ENCODE results near the gene HIP1R. TPM values are rescaled to one million over a fixed set of nuclear protein-coding genes. Genes with fewer than 3 reads are reported as not detected.

HIP1R gene
- total and polyA plus RNA-seq, 7 donors = 4.5 to 17.6 (median 8.0) TPM

DNA sequence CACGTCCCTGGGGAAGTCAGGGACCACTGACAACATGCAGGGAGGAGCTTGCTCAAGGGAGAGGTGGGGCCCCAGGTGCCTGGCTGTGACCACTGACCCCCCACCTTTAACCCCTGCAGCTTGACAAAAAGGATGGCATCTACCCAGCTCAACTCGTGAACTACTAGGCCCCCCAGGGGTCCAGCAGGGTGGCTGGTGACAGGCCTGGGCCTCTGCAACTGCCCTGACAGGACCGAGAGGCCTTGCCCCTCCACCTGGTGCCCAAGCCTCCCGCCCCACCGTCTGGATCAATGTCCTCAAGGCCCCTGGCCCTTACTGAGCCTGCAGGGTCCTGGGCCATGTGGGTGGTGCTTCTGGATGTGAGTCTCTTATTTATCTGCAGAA is 26.3 kb downstream of the HIP1R start:
- intact Hi-C loops (cut with DNase I) = loop anchor here (2.0 to 5.0 kb wide), 2 partner anchors 91 to 376 kb away; no protein-coding TSS in a partner anchor
- TF ChIP-seq, protein P1, sequence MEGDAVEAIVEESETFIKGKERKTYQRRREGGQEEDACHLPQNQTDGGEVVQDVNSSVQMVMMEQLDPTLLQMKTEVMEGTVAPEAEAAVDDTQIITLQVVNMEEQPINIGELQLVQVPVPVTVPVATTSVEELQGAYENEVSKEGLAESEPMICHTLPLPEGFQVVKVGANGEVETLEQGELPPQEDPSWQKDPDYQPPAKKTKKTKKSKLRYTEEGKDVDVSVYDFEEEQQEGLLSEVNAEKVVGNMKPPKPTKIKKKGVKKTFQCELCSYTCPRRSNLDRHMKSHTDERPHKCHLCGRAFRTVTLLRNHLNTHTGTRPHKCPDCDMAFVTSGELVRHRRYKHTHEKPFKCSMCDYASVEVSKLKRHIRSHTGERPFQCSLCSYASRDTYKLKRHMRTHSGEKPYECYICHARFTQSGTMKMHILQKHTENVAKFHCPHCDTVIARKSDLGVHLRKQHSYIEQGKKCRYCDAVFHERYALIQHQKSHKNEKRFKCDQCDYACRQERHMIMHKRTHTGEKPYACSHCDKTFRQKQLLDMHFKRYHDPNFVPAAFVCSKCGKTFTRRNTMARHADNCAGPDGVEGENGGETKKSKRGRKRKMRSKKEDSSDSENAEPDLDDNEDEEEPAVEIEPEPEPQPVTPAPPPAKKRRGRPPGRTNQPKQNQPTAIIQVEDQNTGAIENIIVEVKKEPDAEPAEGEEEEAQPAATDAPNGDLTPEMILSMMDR (IDR thresholded peaks at IDR 0.05) = no peak
- Histone ChIP-seq H3K36me3 (ENCODE audit: insufficient read depth in 1 of 2, low read depth in 1 of 2) (peaks cover 0 to 8% of the 10 kb centered on the region in 2 donors), H3K4me3 (no peak overlapping the region), H3K4me1 (peaks cover 12% of the 10 kb centered on the region), H3K9me3 (no peaks in the 10 kb centered on the region), H3K27me3 (ENCODE audit: insufficient read depth in 3 of 3, low read length in 2 of 3) (no peaks in the 10 kb centered on the region), H3K27ac (no peak overlapping the region)
- no peak for ATAC-seq
- 72 to 83% (median 81%) methylated on average over 5 of the region's 5 CpGs for WGBS, 3 donors
- DNase-seq = no peak

- H3K36me3 ChIP-seq (ENCODE audit: insufficient read depth in 1 of 2, low read depth in 1 of 2) = peaks cover 0 to 13% of the 10 kb centered on the region in 2 donors
- ATAC-seq (no peak), DNase-seq (peak in 1 of 2 donors; percentile 55)
- no peaks in the 10 kb centered on the region for H3K27me3 ChIP-seq (ENCODE audit: insufficient read depth in 3 of 3, low read length in 2 of 3)
- no peak overlapping the region for H3K4me3 ChIP-seq
- H3K4me1 ChIP-seq = peaks cover 18% of the 10 kb centered on the region
- 57 to 69% (median 66%) methylated on average over 15 to 20 of the region's 20 CpGs for WGBS, 3 donors
- H3K27ac ChIP-seq = no peak overlapping the region
- intact Hi-C loops (cut with DNase I) = loop anchor here in 1 of 2 donors (5.0 kb wide), 1 partner anchor 375 kb away; no protein-coding TSS in a partner anchor
- TF ChIP-seq, protein P1 (IDR thresholded peaks at IDR 0.05) = no peak
- no peaks in the 10 kb centered on the region for H3K9me3 ChIP-seq
Observed at GRCh38 chr12:122862110-122862634, 26.9 kb downstream of the HIP1R start.

DNA sequence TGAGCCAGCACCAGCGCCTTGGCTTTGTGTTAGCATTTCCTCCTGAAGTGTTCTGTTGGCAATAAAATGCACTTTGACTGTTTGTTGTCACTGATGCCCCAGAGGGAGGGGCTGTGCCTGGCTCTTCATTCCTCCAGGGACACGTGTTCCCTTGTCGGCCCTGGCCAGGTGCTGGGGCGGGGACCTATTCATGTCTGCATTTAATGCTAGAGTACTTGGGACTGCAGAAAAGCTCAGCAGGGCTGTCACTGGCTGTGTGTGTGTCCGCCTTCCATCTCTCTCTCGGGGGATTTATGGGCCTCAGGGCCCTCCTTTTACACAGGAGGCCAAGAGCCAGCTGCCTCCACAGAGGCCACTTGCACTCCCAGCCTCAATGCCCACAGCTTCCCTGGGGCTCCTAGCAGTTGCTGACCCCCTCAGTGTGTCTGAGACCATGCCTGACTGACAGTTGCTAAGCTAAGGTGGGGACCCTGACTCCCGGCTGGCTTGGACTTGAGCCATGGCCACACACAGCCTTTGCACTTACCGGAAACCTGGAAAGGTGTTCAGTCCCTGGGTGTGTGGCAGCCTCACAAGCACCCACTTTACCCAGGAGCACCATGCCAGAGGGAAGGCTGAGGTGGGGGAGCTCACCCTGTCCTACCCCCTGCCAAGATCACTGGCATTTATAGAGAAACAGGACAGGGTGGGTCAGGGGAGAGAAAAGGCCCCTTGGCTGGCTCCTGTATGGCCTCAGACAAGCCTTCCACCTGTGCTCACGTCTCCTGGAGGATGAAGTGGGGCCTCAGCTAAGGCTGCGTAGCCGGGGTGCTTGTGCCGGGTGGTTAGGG is 27.8 kb downstream of the HIP1R start:
- TF ChIP-seq, protein P1 (IDR thresholded peaks at IDR 0.05) = no peak
- no peaks in the 10 kb centered on the region for H3K27me3 ChIP-seq (ENCODE audit: insufficient read depth in 3 of 3, low read length in 2 of 3)
- ATAC-seq (no peak), DNase-seq (peak in 1 of 2 donors; percentile 59)
- no peaks in the 10 kb centered on the region for H3K9me3 ChIP-seq
- H3K4me1 ChIP-seq = peaks cover 27% of the 10 kb centered on the region
- H3K27ac ChIP-seq = no peak overlapping the region
- intact Hi-C loops (cut with DNase I) = loop anchor here in 1 of 2 donors (5.0 kb wide), 1 partner anchor 374 kb away; no protein-coding TSS in a partner anchor
- no peak overlapping the region for H3K4me3 ChIP-seq
- H3K36me3 ChIP-seq (ENCODE audit: insufficient read depth in 1 of 2, low read depth in 1 of 2) = peaks cover 0 to 13% of the 10 kb centered on the region in 2 donors
- WGBS, 3 donors = 60 to 67% (median 65%) methylated on average over 12 of the region's 12 CpGs

DNA sequence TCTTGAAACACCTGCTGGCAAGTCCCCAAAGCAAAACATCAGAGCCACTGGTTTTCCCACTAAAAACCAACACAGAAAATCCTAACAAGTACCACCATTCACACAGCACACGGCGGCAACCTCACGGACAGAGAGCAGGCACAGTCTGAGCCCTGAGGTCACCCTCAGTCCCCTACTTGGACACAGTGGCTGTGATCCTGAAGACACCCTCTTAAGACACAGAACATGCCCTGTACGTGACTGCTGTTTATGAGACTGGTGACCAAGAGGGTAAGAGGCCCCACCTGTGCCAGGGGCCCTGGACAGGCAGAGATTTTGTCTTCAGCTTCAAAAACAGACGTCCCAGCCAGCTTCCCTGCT is 29.6 kb downstream of the HIP1R start:
- Histone ChIP-seq H3K4me3 (no peak overlapping the region), H3K27ac (no peak overlapping the region), H3K4me1 (peaks cover 30% of the 10 kb centered on the region), H3K36me3 (ENCODE audit: insufficient read depth in 1 of 2, low read depth in 1 of 2) (peaks cover 0 to 23% of the 10 kb centered on the region in 2 donors), H3K9me3 (no peaks in the 10 kb centered on the region), H3K27me3 (ENCODE audit: insufficient read depth in 3 of 3, low read length in 2 of 3) (no peaks in the 10 kb centered on the region)
- no peak for DNase-seq
- intact Hi-C loops (cut with DNase I) = loop anchor here in 1 of 2 donors (5.0 kb wide), 1 partner anchor 372 kb away; no protein-coding TSS in a partner anchor
- TF ChIP-seq, protein P1 (IDR thresholded peaks at IDR 0.05) = no peak
- no peak for ATAC-seq
- WGBS, 3 donors = 86 to 94% (median 93%) methylated on average over 5 of the region's 5 CpGs

All from psoas muscle (tissue), 8 donors.